Naive B cell (primary cell): ENCODE data around the gene ENG. TPM values are rescaled to one million over a fixed set of nuclear protein-coding genes. Genes with fewer than 3 reads are reported as not detected.

Experiments
- ATAC-seq, 2 donors: fragments of 150-1000 bp; cut with Tn5 transposase; 2 replicates each; pipeline ENCODE4 v1.10.0; 2021; ENCODE audit warnings: low read depth in 2 of 2, mild to moderate bottlenecking in 2 of 2, moderate library complexity in 2 of 2
- DNase-seq: peaks from one replicate; pipeline ENCODE4 v3.0.0; 2022
- H3K27ac Mint-ChIP-seq, 6 donors: one replicate each; pipeline ENCODE4 v1.8.0; 2020 to 2022; ENCODE audit warnings: mild to moderate bottlenecking in 6 of 6, mixed read lengths in 6 of 6, moderate library complexity in 5 of 6, inconsistent platforms in 2 of 6
- H3K27me3 Mint-ChIP-seq, 3 donors: one replicate each; pipeline ENCODE4 v1.8.0; 2021 to 2022; ENCODE audit warnings: mixed read lengths in 3 of 3, mild to moderate bottlenecking in 1 of 3
- H3K36me3 Mint-ChIP-seq, 2 donors: one replicate each; pipeline ENCODE4 v1.8.0; 2020 to 2022; ENCODE audit warnings: mixed read lengths in 2 of 2, inconsistent platforms in 1 of 2, mild to moderate bottlenecking in 1 of 2
- H3K4me1 Mint-ChIP-seq, 3 donors: one replicate each; pipeline ENCODE4 v1.8.0; 2020 to 2022; ENCODE audit warnings: mixed read lengths in 3 of 3, inconsistent platforms in 1 of 3, mild to moderate bottlenecking in 1 of 3, moderate library complexity in 1 of 3
- H3K4me3 Mint-ChIP-seq, 8 donors: one replicate each; pipeline ENCODE4 v1.8.0; 2020 to 2022; ENCODE audit warnings: mild to moderate bottlenecking in 8 of 8, mixed read lengths in 8 of 8, moderate library complexity in 8 of 8, inconsistent platforms in 2 of 8
- H3K9me3 Mint-ChIP-seq, 7 donors: one replicate each; pipeline ENCODE4 v1.8.0; 2020 to 2022; ENCODE audit warnings: mixed read lengths in 7 of 7, mild to moderate bottlenecking in 5 of 7, inconsistent platforms in 2 of 7, moderate library complexity in 1 of 7
- polyA plus RNA-seq, 6 donors: library from polyadenylated mRNA; unstranded; fragments of 300-500 nt; fragmentation: Illumina TruSeq; gene quantifications; one replicate each; pipeline ENCODE4 v1.2.3, GENCODE V29; 2021; ENCODE audit warnings: low read depth in 6 of 6

The ENG gene
- polyA plus RNA-seq, 6 donors from 2014 or later: 3.5 to 8.2 (median 5.8) TPM; not detected in 1

GRCh38 chr9:127817881-127818434 is 36.5 kb downstream of the ENG start:
- Mint-ChIP-seq H3K9me3 (no peaks in the 10 kb centered on the region), H3K4me3 (no peak overlapping the region), H3K36me3 (peaks cover 7 to 17% of the 10 kb centered on the region in 2 donors), H3K4me1 (peaks cover 0 to 5% (median 4%) of the 10 kb centered on the region in 3 donors), H3K27ac (peak overlapping the region in 3 of 6 donors; percentile 69 to 84 (median 78)), H3K27me3 (no peaks in the 10 kb centered on the region)
- DNase-seq: no peak
- no peak for ATAC-seq

DNA sequence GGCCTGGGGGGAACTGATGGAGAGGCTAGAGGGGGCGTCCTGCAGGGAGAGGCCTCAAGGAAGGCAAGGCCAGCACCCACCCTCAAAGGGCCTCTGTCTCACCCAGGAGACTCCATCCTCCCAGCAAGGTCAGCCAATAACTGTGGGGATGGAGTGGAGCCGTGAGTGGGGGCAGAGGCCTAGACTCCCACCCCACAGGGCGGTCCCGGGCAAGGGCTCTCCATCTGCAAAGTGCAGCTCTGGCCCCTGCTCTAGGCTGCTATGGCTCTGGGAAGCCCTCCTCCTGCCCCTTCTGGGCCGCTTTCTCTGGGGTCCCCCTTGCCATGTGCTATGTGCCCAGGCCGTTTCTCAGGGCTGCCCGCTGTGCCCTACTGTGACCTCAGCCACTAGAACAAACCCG is 37.7 kb downstream of the ENG start:
- Mint-ChIP-seq H3K4me1 (peaks cover 0 to 5% (median 4%) of the 10 kb centered on the region in 3 donors), H3K4me3 (no peak overlapping the region), H3K36me3 (peaks cover 7 to 17% of the 10 kb centered on the region in 2 donors), H3K27ac (peak overlapping the region in 1 of 6 donors; percentile 69), H3K9me3 (no peaks in the 10 kb centered on the region), H3K27me3 (no peaks in the 10 kb centered on the region)
- no peak for ATAC-seq
- DNase-seq: no peak

DNA sequence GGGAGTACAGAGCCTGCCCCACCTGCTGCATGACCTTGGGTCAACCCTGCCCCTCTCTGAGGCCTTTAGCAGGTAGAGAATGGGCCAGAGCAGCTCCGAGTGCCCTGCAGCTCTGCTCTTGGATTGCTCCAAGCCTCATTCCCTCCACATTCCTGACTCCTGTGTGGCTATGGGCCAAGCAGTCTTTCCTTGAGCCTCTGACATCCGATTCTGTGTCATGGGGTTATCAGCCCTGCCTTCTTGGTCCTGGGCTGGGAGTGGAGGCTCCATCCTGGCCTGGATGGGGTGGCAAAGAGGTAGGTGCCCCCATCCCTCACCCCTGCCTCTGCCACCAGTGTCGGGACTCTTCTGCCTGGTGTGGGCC is 38.1 kb downstream of the ENG start:
- no peak for DNase-seq
- H3K36me3 Mint-ChIP-seq: peaks cover 7 to 17% of the 10 kb centered on the region in 2 donors
- no peaks in the 10 kb centered on the region for H3K27me3 Mint-ChIP-seq
- peaks cover 0 to 5% (median 4%) of the 10 kb centered on the region in 3 donors for H3K4me1 Mint-ChIP-seq
- peak overlapping the region in 1 of 6 donors; percentile 69 for H3K27ac Mint-ChIP-seq
- no peak for ATAC-seq
- no peak overlapping the region for H3K4me3 Mint-ChIP-seq
- no peaks in the 10 kb centered on the region for H3K9me3 Mint-ChIP-seq

DNA sequence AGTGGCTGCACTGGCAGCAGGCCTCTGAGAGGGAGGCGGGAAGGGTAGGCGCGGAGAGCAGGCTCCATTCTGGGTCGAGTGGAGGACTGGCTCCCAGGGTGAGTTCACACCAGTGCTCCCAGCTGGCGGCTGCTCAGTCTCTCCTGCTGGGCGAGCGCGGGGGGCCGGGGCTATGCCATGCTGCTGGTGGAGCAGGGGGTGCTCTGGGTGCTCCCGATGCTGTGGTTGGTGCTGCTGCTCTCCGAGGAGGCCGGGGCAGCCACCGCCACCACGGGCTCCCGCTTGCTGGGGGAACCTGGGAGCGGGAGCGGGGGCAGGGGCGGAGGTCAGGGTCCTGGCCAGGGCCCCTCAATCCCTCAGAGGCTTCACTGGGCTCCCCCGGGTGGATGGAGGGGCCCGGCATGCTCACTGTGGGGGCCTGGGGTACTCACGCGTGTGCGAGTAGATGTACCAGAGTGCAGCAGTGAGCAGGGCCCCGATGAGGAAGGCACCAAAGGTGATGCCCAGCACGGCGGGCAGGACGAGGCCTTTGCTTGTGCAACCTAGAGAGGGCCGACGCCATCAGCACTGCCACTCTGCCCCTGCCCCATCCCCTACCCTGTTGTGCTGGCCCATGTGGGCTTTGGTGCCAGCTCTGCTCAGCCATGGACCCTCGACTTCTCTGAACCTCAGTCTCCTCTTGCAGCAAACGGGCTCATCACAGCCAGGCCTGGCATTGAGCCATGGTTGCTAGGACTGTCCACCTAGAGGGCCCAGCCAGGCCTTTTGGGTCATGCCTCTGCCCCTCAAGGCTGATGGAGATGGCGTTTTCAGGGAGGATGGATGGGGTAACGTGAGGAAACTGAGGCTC is 38.7 kb downstream of the ENG start:
- H3K4me1 Mint-ChIP-seq: peaks cover 0 to 5% (median 4%) of the 10 kb centered on the region in 3 donors
- DNase-seq (no peak), ATAC-seq (no peak)
- no peak overlapping the region for H3K4me3 Mint-ChIP-seq
- peaks cover 7 to 17% of the 10 kb centered on the region in 2 donors for H3K36me3 Mint-ChIP-seq
- H3K27ac Mint-ChIP-seq: no peak overlapping the region
- H3K27me3 Mint-ChIP-seq: no peaks in the 10 kb centered on the region
- no peaks in the 10 kb centered on the region for H3K9me3 Mint-ChIP-seq

DNA sequence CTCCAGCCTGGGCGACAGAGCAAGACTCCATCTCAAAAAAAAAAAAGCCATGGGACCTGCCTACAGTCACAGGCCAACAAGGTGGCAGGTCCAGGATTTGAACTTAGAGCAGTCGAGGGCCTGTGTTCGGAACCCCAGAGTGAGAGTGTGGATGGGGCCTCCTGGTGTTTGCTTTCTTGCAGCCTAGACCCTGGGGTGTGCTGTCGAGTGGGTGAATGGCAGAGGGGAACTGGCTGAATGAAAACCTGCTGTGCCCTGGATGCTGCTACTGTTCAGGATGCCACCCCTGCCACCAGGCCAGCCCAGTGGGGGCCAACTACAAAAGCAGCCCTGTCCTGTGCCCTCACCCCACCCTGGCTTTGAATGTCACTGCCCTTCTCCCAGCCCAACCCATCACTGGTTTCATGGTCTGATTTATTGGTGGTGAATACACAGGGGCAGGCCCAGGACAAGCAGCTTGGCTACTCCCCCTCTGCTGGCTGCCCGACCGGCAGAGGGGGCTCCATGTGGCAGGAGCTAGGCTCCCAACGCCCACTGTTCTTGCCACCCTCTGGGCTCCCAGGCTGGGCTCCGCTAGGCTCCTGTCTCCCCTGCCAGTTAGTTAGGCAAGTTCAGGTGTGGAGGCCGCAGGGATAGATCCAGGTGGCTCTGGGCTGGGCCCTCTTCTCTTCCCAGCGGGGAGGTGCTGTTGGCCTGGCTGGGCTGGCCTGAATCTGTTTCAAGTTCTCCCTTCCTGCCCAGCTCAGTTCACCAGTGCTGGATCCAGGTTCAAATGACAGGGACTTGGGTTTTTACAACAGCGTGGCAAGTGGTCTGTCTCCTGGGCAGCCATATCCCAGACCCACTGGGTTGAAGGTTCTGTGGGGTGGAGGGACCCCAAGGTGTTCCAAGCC is 39.6 kb downstream of the ENG start:
- Mint-ChIP-seq H3K27me3 (no peaks in the 10 kb centered on the region), H3K4me3 (no peak overlapping the region), H3K4me1 (peaks cover 0 to 5% (median 4%) of the 10 kb centered on the region in 3 donors), H3K9me3 (no peaks in the 10 kb centered on the region), H3K27ac (peak overlapping the region in 3 of 6 donors; percentile 60 to 85 (median 63)), H3K36me3 (peaks cover 7 to 17% of the 10 kb centered on the region in 2 donors)
- ATAC-seq (no peak), DNase-seq (no peak)

- H3K4me3 Mint-ChIP-seq: no peak overlapping the region
- H3K9me3 Mint-ChIP-seq: no peaks in the 10 kb centered on the region
- ATAC-seq (no peak), DNase-seq (no peak)
- peaks cover 2 to 5% (median 4%) of the 10 kb centered on the region in 3 donors for H3K4me1 Mint-ChIP-seq
- H3K27ac Mint-ChIP-seq: no peak overlapping the region
- H3K27me3 Mint-ChIP-seq: no peaks in the 10 kb centered on the region
- peaks cover 7 to 17% of the 10 kb centered on the region in 2 donors for H3K36me3 Mint-ChIP-seq
Measured at GRCh38 chr9:127813686-127814226, 40.7 kb downstream of the ENG start.

GRCh38 chr9:127812936-127813675 is 41.4 kb downstream of the ENG start:
- no peak overlapping the region for H3K4me3 Mint-ChIP-seq
- H3K27me3 Mint-ChIP-seq: no peaks in the 10 kb centered on the region
- no peak for DNase-seq
- ATAC-seq: no peak
- H3K9me3 Mint-ChIP-seq: no peaks in the 10 kb centered on the region
- H3K4me1 Mint-ChIP-seq: peaks cover 0 to 2% (median under 1%) of the 10 kb centered on the region in 3 donors
- no peak overlapping the region for H3K27ac Mint-ChIP-seq
- H3K36me3 Mint-ChIP-seq: peaks cover 7 to 12% of the 10 kb centered on the region in 2 donors

DNA sequence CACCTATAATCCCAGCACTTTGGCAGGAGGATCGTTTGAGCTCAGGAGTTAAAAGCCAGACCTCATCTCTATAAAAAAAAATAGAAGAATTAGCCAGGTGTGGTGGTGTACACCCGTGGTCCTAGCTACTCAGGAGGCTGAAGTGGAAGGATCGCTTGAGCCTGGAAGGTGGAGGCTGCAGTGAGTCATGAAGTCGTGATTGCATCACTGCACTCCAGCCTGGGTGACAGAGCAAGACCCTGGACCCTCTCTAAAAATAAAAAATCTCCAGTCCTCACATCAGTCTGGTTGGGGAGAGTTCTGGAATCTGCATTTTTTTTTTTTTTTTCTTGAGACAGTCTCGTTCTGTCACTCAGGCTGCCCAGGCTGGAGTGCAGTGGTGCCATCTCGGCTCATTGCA is 42.4 kb downstream of the ENG start:
- no peak overlapping the region for H3K4me3 Mint-ChIP-seq
- DNase-seq: no peak
- peaks cover 0 to 2% (median 0%) of the 10 kb centered on the region in 3 donors for H3K4me1 Mint-ChIP-seq
- H3K27me3 Mint-ChIP-seq: no peaks in the 10 kb centered on the region
- H3K9me3 Mint-ChIP-seq: no peaks in the 10 kb centered on the region
- ATAC-seq: no peak
- peaks cover 0 to under 1% of the 10 kb centered on the region in 2 donors for H3K36me3 Mint-ChIP-seq
- peak overlapping the region in 1 of 6 donors; percentile 54 for H3K27ac Mint-ChIP-seq

- Mint-ChIP-seq H3K36me3 (no peaks in the 10 kb centered on the region), H3K27me3 (no peaks in the 10 kb centered on the region), H3K27ac (peak overlapping the region in 1 of 6 donors; percentile 27), H3K9me3 (no peaks in the 10 kb centered on the region), H3K4me3 (no peak overlapping the region), H3K4me1 (peaks cover 4 to 8% (median 6%) of the 10 kb centered on the region in 3 donors)
- no peak for ATAC-seq
- no peak for DNase-seq
Measured at GRCh38 chr9:127810378-127811187, 43.9 kb downstream of the ENG start.

- Mint-ChIP-seq H3K4me3 (peak overlapping the region in 1 of 8 donors; percentile 15), H3K4me1 (peaks cover 4 to 9% (median 6%) of the 10 kb centered on the region in 3 donors), H3K27me3 (no peaks in the 10 kb centered on the region), H3K9me3 (no peaks in the 10 kb centered on the region), H3K27ac (no peak overlapping the region), H3K36me3 (no peaks in the 10 kb centered on the region)
- ATAC-seq (no peak), DNase-seq (no peak)
Measured at GRCh38 chr9:127809540-127810377, 44.7 kb downstream of the ENG start.

- Mint-ChIP-seq H3K27me3 (no peaks in the 10 kb centered on the region), H3K4me3 (no peak overlapping the region), H3K4me1 (peaks cover 4 to 16% (median 12%) of the 10 kb centered on the region in 3 donors), H3K27ac (peak overlapping the region in 1 of 6 donors; percentile 47), H3K9me3 (no peaks in the 10 kb centered on the region), H3K36me3 (no peaks in the 10 kb centered on the region)
- DNase-seq (no peak), ATAC-seq (no peak)
Measured at GRCh38 chr9:127809002-127809539, 45.4 kb downstream of the ENG start.
